HG02798 (cell line): ENCODE results near the gene TRPV5.

Experiments
- ATAC-seq: cut with Tn5 transposase; IDR thresholded peaks from one replicate; pipeline ENCODE4 v1.9.1; 2021; ENCODE audit warnings: mild to moderate bottlenecking; ENCODE audit not compliant: unreplicated experiment, poor library complexity

The TRPV5 gene

DNA sequence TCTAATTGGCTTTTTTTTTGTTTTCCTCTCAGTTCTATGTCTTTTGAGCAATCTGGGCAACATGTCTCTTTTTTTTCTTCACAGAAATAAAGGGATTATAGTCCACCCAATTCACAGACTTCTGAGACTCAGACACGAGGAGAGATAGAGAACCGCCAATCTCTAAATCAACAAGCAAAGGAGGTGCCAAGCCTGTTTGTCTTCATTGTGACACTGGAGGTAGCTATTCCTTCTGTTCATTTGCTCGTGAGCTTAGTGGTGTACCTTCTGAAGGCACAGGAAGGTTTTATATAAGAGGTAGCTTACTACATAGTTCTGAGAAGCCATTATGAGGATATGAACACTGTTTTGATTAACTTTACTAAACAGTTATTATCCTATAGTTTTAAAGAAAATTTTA, 72.6 kb downstream of the TRPV5 start:
- ATAC-seq, result no peak

DNA sequence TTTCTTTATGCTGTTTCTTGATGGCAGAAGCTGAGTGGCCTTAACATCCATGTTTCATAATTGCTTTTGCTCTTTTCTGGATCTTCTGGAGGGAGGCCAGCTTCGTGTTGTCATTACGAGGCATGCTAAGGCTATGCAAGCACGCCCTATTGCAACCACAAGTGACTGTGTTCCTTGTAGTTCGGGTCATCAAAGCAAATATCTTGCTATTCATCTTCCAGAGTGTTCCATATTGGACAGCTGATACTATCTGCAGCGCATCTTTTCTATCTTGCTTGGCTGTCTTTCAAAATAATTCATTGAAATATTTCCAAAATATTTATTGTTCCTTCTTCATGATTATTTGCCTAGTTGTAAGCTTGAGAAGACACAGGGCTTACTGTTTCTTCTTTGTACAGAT, 73.7 kb downstream of the TRPV5 start:
- ATAC-seq, result no peak

DNA sequence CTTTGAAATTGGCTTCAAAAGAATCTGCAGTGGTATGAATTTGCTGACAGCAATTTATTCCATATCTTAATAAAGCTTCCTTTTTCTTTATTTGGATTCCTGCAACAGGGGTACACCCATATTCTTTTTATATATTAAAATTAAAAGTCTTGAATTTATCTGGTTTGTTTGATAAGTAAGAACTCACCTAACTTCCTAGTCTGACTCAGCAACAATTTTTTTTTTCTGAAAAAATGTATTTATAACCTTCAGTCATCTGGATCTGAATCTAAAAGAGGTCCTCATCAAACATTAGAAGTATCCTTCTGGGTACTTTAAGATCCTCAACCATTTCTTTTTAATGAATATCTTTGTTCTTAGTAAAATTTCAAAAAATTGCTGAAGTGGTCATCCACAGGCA, 74.1 kb downstream of the TRPV5 start:
- ATAC-seq, result no peak
